ENCODE measurements around the gene GALT. TPM values are rescaled to one million over a fixed set of nuclear protein-coding genes. Genes with fewer than 3 reads are reported as not detected.

GALT gene
- total RNA-seq, 3 donors from 2014 or later = 26.1 to 37.0 (median 36.7) TPM

GRCh38 chr9:34693560-34693959 is 47.1 kb downstream of the GALT start:
- TF ChIP-seq CTCF (IDR thresholded peaks at IDR 0.05) (no peak), POLR2A (IDR thresholded peaks at IDR 0.05) (no peak), POLR2AphosphoS5 (IDR thresholded peaks at IDR 0.05) (no peak)
- no peak overlapping the region for H3K27ac ChIP-seq
- intact Hi-C loops (cut with DNase I; ENCODE audit: low total_unique reads) = no loop called here
- H3K36me3 ChIP-seq = no peaks in the 10 kb centered on the region
- H3K27me3 ChIP-seq = no peaks in the 10 kb centered on the region
- DNase-seq (ENCODE audit: low spot score in 2 of 2) = no peak
- no peak overlapping the region for H3K4me3 ChIP-seq
- H3K9me3 ChIP-seq = no peaks in the 10 kb centered on the region
- H3K4me1 ChIP-seq = no peaks in the 10 kb centered on the region

GRCh38 chr9:34694811-34695210 is 48.3 kb downstream of the GALT start:
- DNase-seq (ENCODE audit: low spot score in 2 of 2) = no peak
- Histone ChIP-seq H3K27ac (no peak overlapping the region), H3K36me3 (no peaks in the 10 kb centered on the region), H3K4me1 (no peaks in the 10 kb centered on the region), H3K9me3 (no peaks in the 10 kb centered on the region), H3K27me3 (no peaks in the 10 kb centered on the region), H3K4me3 (no peak overlapping the region)
- TF ChIP-seq POLR2AphosphoS5 (IDR thresholded peaks at IDR 0.05) (no peak), CTCF (IDR thresholded peaks at IDR 0.05) (no peak), POLR2A (IDR thresholded peaks at IDR 0.05) (no peak)
- intact Hi-C loops (cut with DNase I; ENCODE audit: low total_unique reads) = no loop called here

Other genes with a start within 250 kb of the GALT start
- gene FAM219A, start 188.1 kb upstream of the GALT start, total RNA-seq = 1 to 10 TPM; 8.2 to 9.2 (median 9.0) TPM
- 1 to 10 TPM in 2 of 3 donors, not detected in 1; 1.6 to 3.2 TPM for gene DNAI1, start 187.9 kb upstream of the GALT start, total RNA-seq
- 1 to 10 TPM in 2 of 3 donors, under 1 TPM in 1; 0.33 to 5.4 (median 1.8) TPM for gene ENHO, start 123.7 kb upstream of the GALT start, total RNA-seq
- 100 to 1,000 TPM in 1 of 3 donors, 10 to 100 TPM in 2; 11.3 to 103 (median 15.4) TPM for gene CNTFR, start 57.0 kb upstream of the GALT start, total RNA-seq
- 10 to 100 TPM; 28.5 to 37.9 (median 36.4) TPM for gene RPP25L, start 34.6 kb upstream of the GALT start, total RNA-seq
- gene DCTN3, start 26.2 kb upstream of the GALT start, total RNA-seq = 100 to 1,000 TPM in 2 of 3 donors, 10 to 100 TPM in 1; 84.0 to 114 (median 113) TPM
- gene ARID3C, start 17.6 kb upstream of the GALT start, total RNA-seq = under 1 TPM in 1 of 3 donors, not detected in 2; 0.29 TPM
- gene SIGMAR1, start 8.9 kb upstream of the GALT start, total RNA-seq = 10 to 100 TPM; 62.6 to 84.8 (median 70.8) TPM
- 10 to 100 TPM; 20.3 to 45.5 (median 42.1) TPM for gene IL11RA, start 5.5 kb downstream of the GALT start, total RNA-seq
- gene CCL27, start 16.0 kb downstream of the GALT start, total RNA-seq = not detected
- 1 to 10 TPM in 2 of 3 donors, under 1 TPM in 1; 0.88 to 5.6 (median 1.3) TPM for gene CCL19, start 44.6 kb downstream of the GALT start, total RNA-seq
- 10 to 100 TPM in 2 of 3 donors, 1 to 10 TPM in 1; 5.9 to 84.9 (median 12.0) TPM for gene CCL21, start 63.5 kb downstream of the GALT start, total RNA-seq

All from breast epithelium (tissue), 4 donors.